Fibroblast of villous mesenchyme (primary cell): ENCODE measurements around the gene KDM2B. TPM values are rescaled to one million over a fixed set of nuclear protein-coding genes. Genes with fewer than 3 reads are reported as not detected.

Experiments used
- DNase-seq: peaks from one replicate; pipeline ENCODE4 v3.0.0-alpha.2; 2010; ENCODE audit warnings: low read depth
- H3K4me3 ChIP-seq: 2 replicates; pipeline ENCODE4 v1.5.1; 2011; ENCODE audit warnings: low read depth, mild to moderate bottlenecking, low read length
- CTCF ChIP-seq: IDR thresholded peaks from 2 replicates; pipeline ENCODE4 v1.5.1; 2012; ENCODE audit warnings: low read depth, mild to moderate bottlenecking, low read length; ENCODE audit not compliant: insufficient read depth
- total RNA-seq: library from RNA; depleted of rRNA; stranded (reverse); fragments of >200 nt; gene quantifications from 2 replicates; pipeline ENCODE4 v1.2.3, GENCODE V29; 2012

Gene KDM2B
- total RNA-seq, 1 donor = 28.1 TPM

GRCh38 chr12:121505513-121505912, 75.3 kb downstream of the KDM2B start:
- no peak for TF ChIP-seq CTCF
- H3K4me3 ChIP-seq = no peak overlapping the region
- DNase-seq = no peak

- H3K4me3 ChIP-seq = no peak overlapping the region
- no peak for DNase-seq
- no peak for TF ChIP-seq CTCF
These were observed 76.3 kb downstream of the KDM2B start for GRCh38 chr12:121504505-121504904.

GRCh38 chr12:121503395-121503794, 77.4 kb downstream of the KDM2B start:
- no peak for TF ChIP-seq CTCF
- DNase-seq = no peak
- no peak overlapping the region for H3K4me3 ChIP-seq

GRCh38 chr12:121501946-121502345, 78.9 kb downstream of the KDM2B start:
- TF ChIP-seq CTCF = no peak
- no peak for DNase-seq
- no peak overlapping the region for H3K4me3 ChIP-seq

- no peak overlapping the region for H3K4me3 ChIP-seq
- TF ChIP-seq CTCF = peak; percentile 98
- peak; percentile 71 for DNase-seq
These were observed 80.7 kb downstream of the KDM2B start for GRCh38 chr12:121499929-121500793.

- DNase-seq = no peak
- H3K4me3 ChIP-seq = no peak overlapping the region
- no peak for TF ChIP-seq CTCF
These were observed 85.1 kb downstream of the KDM2B start for GRCh38 chr12:121495746-121496145.
